ENCODE data around the gene MAML2.
A peak's percentile ranks its signal among the peaks of the same experiment; 100 is the strongest.

Gene MAML2

GRCh38 chr11:96316869-96317268, 26.1 kb downstream of the MAML2 start:
- no peak for DNase-seq

GRCh38 chr11:96315476-96315875, 27.5 kb downstream of the MAML2 start:
- DNase-seq, result no peak

GRCh38 chr11:96314326-96315020, 28.5 kb downstream of the MAML2 start:
- peak; percentile 24 to 47 for DNase-seq

- DNase-seq, result no peak
These were observed 29.8 kb downstream of the MAML2 start for GRCh38 chr11:96313163-96313562.

GRCh38 chr11:96311120-96311568, 31.9 kb downstream of the MAML2 start:
- DNase-seq, result peak in 1 of 2 experiments; percentile 40

GRCh38 chr11:96310236-96310635, 32.8 kb downstream of the MAML2 start:
- no peak for DNase-seq

- no peak for DNase-seq
These were observed 33.4 kb downstream of the MAML2 start for GRCh38 chr11:96309643-96310017.

GRCh38 chr11:96309016-96309642, 33.9 kb downstream of the MAML2 start:
- DNase-seq, result no peak

GRCh38 chr11:96307776-96308140, 35.2 kb downstream of the MAML2 start:
- peak in 1 of 2 experiments; percentile 90 for DNase-seq

- peak; percentile 97 to 99 for DNase-seq
These were observed 35.8 kb downstream of the MAML2 start for GRCh38 chr11:96306933-96307775.

GRCh38 chr11:96306600-96306932, 36.4 kb downstream of the MAML2 start:
- no peak for DNase-seq

GRCh38 chr11:96306071-96306470, 36.9 kb downstream of the MAML2 start:
- no peak for DNase-seq

GRCh38 chr11:96303980-96304379, 39.0 kb downstream of the MAML2 start:
- DNase-seq, result no peak

GRCh38 chr11:96303064-96303463, 39.9 kb downstream of the MAML2 start:
- peak; percentile 28 to 85 for DNase-seq

GRCh38 chr11:96301818-96302217, 41.2 kb downstream of the MAML2 start:
- DNase-seq, result no peak

- DNase-seq, result no peak
These were observed 43.7 kb downstream of the MAML2 start for GRCh38 chr11:96299155-96299888.

- DNase-seq, result no peak
These were observed 47.6 kb downstream of the MAML2 start for GRCh38 chr11:96295369-96295768.

GRCh38 chr11:96294289-96294688, 48.7 kb downstream of the MAML2 start:
- DNase-seq, result no peak

- no peak for DNase-seq
These were observed 49.4 kb downstream of the MAML2 start for GRCh38 chr11:96293598-96294021.

- DNase-seq, result no peak
These were observed 49.9 kb downstream of the MAML2 start for GRCh38 chr11:96293109-96293508.

GRCh38 chr11:96292291-96293010, 50.5 kb downstream of the MAML2 start:
- no peak for DNase-seq

GRCh38 chr11:96290631-96291030, 52.4 kb downstream of the MAML2 start:
- no peak for DNase-seq
